Measurements from ENCODE around the gene MTTP.

MTTP gene

DNA sequence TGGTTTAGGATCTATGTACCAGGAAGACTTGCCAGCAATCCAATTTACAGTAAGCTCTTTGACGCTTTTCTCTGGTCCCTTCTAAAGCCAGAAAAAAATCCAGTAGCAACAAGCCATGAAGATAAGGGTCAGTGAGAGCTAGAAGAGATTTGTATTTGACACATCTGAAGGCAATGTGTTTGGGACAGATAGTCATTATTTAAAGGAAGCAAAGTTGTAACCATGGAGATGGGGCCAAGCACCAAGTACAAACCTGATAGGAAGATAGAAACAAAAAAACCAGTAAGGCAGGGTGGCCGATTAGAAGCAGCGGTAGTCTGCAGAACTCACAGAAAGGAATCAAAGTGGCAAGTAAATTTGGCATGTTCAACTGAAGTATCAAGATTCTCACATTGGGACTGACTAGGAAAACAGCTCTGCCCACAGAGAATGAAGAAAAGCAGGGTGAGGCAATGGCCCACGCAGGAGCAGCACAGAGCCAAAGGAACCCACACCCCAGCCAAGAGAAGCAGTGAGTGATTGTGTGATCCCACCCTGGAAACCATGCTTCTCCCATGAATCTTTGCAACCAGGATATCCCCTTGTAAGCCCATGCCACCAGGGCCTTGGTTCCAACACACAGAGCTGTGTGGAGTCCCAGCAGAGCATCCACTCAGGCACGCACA, 95.9 kb downstream of the MTTP start:
- no peak for DNase-seq (ENCODE audit: low read depth)
